ENCODE results near the gene KRTAP3-1.

KRTAP3-1 gene

DNA sequence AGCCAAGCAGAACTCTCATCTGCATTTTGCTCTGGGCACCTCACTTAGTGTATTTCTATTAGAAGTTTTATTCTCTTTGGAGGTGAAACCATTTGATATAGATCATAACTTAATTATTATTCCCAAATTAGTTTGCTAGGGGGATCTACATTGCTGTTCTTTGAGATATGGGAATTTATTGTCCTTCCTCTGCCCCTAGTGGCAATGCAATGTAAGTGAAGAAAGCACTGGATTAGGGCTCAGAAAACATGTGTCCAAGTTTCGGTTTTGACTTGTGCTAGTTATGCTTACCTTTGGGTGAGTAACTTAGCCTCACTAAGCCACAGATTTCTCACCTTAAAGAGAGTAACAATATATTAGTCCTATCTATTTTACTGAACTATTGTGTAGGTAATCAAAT is 45.1 kb downstream of the KRTAP3-1 start:
- no peaks in the 10 kb centered on the region for H3K4me1 ChIP-seq (ENCODE audit: low read depth, poor library complexity, severe bottlenecking)
- H3K79me2 ChIP-seq (ENCODE audit: insufficient read depth, low read depth): no peaks in the 10 kb centered on the region
- TF ChIP-seq, protein P1, sequence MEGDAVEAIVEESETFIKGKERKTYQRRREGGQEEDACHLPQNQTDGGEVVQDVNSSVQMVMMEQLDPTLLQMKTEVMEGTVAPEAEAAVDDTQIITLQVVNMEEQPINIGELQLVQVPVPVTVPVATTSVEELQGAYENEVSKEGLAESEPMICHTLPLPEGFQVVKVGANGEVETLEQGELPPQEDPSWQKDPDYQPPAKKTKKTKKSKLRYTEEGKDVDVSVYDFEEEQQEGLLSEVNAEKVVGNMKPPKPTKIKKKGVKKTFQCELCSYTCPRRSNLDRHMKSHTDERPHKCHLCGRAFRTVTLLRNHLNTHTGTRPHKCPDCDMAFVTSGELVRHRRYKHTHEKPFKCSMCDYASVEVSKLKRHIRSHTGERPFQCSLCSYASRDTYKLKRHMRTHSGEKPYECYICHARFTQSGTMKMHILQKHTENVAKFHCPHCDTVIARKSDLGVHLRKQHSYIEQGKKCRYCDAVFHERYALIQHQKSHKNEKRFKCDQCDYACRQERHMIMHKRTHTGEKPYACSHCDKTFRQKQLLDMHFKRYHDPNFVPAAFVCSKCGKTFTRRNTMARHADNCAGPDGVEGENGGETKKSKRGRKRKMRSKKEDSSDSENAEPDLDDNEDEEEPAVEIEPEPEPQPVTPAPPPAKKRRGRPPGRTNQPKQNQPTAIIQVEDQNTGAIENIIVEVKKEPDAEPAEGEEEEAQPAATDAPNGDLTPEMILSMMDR (conservative IDR thresholded peaks at IDR 0.05; ENCODE audit: low read depth, low read length): peak; percentile 93
- H4K20me1 ChIP-seq (ENCODE audit: insufficient read depth): no peaks in the 10 kb centered on the region
- no peaks in the 10 kb centered on the region for H3K27me3 ChIP-seq (ENCODE audit: insufficient read depth, low read depth)
- peak overlapping the region; percentile 5; the same call in 1 of the 2 replicates for H3K4me2 ChIP-seq
- no peak overlapping the region for H3K27ac ChIP-seq
- no peak overlapping the region for H3K4me3 ChIP-seq (IDR thresholded peaks at IDR 0.05; ENCODE audit: insufficient read depth, low read depth, low read length)
- no peaks in the 10 kb centered on the region for H3K36me3 ChIP-seq (ENCODE audit: insufficient read depth)
- no peak overlapping the region for H2AFZ ChIP-seq (ENCODE audit: low read depth)
- no peak overlapping the region for H3K9ac ChIP-seq

DNA sequence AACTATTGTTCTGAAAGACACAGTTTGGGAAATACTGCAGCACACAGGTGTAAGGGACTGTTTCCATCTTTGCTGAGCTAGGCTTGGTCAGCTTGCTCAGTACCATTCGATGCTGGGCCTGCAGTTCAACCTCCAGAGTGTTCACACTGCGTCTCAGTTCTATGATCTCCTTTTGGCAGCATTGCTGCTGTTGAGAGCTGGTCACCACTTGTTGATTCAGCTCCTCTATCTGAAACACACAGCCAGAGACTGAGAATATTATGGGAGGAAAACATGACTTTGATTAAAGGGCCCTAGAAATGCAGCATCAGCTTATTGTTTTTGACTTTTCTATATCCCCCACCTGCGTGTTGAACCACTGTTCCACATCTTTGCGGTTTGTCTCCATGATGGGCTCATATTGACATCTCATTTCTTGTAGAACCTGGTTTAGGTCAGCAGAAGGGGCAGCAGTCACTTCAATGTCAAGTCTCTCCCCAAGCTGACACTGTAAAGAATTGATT is 46.8 kb downstream of the KRTAP3-1 start:
- H3K79me2 ChIP-seq (ENCODE audit: insufficient read depth, low read depth): no peaks in the 10 kb centered on the region
- no peaks in the 10 kb centered on the region for H4K20me1 ChIP-seq (ENCODE audit: insufficient read depth)
- no peak overlapping the region for H3K9ac ChIP-seq
- H3K27ac ChIP-seq: no peak overlapping the region
- no peaks in the 10 kb centered on the region for H3K36me3 ChIP-seq (ENCODE audit: insufficient read depth)
- TF ChIP-seq, protein P1 (conservative IDR thresholded peaks at IDR 0.05; ENCODE audit: low read depth, low read length): no peak
- H3K27me3 ChIP-seq (ENCODE audit: insufficient read depth, low read depth): no peaks in the 10 kb centered on the region
- no peaks in the 10 kb centered on the region for H3K4me1 ChIP-seq (ENCODE audit: low read depth, poor library complexity, severe bottlenecking)
- no peak overlapping the region for H2AFZ ChIP-seq (ENCODE audit: low read depth)
- H3K4me2 ChIP-seq: no peak overlapping the region
- no peak overlapping the region for H3K4me3 ChIP-seq (IDR thresholded peaks at IDR 0.05; ENCODE audit: insufficient read depth, low read depth, low read length)

DNA sequence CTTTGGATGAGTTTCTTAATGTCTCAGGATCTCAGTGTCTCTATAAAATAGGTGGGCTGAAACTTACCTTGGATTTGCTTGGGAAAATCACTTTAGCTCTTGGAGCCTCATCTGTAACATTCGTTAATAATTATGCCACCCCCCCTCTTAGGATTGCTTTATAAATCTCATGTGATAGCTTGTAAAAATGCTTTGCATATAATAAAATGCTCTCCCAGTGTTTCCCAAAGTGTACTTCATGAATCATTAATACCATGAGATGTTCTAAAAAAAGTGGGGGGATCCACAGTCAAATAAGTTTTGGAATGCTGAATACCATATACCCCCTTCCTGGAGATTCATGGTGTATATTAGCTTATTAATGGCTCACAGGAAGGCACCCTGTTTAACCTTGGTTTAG is 47.3 kb downstream of the KRTAP3-1 start:
- Histone ChIP-seq H3K27me3 (ENCODE audit: insufficient read depth, low read depth) (no peaks in the 10 kb centered on the region), H4K20me1 (ENCODE audit: insufficient read depth) (no peaks in the 10 kb centered on the region), H3K4me2 (no peak overlapping the region), H2AFZ (ENCODE audit: low read depth) (no peak overlapping the region), H3K36me3 (ENCODE audit: insufficient read depth) (no peaks in the 10 kb centered on the region), H3K4me3 (IDR thresholded peaks at IDR 0.05; ENCODE audit: insufficient read depth, low read depth, low read length) (no peak overlapping the region), H3K4me1 (ENCODE audit: low read depth, poor library complexity, severe bottlenecking) (no peaks in the 10 kb centered on the region), H3K79me2 (ENCODE audit: insufficient read depth, low read depth) (no peaks in the 10 kb centered on the region), H3K9ac (no peak overlapping the region), H3K27ac (no peak overlapping the region)
- TF ChIP-seq, protein P1 (conservative IDR thresholded peaks at IDR 0.05; ENCODE audit: low read depth, low read length): no peak

DNA sequence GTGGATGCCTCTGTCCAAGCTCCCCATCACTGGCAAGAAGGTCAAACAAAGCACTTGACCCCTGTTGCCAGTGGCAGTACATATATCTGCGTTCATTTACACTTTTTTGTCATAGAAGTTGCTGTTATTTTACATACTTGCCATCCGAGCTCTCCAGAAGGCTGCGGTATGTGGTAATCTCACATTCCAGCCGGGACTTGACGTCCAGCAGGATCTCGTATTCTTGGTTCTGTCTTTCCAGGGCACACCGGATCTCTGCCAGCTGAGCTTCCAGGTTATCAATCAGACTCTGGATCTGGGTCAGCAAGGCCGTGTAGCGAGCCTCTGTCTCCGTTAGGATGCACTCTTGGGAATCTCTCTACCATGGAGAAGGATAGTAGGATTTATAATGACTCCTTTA is 48.8 kb downstream of the KRTAP3-1 start:
- TF ChIP-seq, protein P1 (conservative IDR thresholded peaks at IDR 0.05; ENCODE audit: low read depth, low read length): no peak
- Histone ChIP-seq H3K4me1 (ENCODE audit: low read depth, poor library complexity, severe bottlenecking) (no peaks in the 10 kb centered on the region), H4K20me1 (ENCODE audit: insufficient read depth) (no peaks in the 10 kb centered on the region), H3K4me2 (no peak overlapping the region), H3K27ac (no peak overlapping the region), H3K79me2 (ENCODE audit: insufficient read depth, low read depth) (no peaks in the 10 kb centered on the region), H3K27me3 (ENCODE audit: insufficient read depth, low read depth) (no peaks in the 10 kb centered on the region), H3K36me3 (ENCODE audit: insufficient read depth) (no peaks in the 10 kb centered on the region), H2AFZ (ENCODE audit: low read depth) (no peak overlapping the region), H3K9ac (no peak overlapping the region), H3K4me3 (IDR thresholded peaks at IDR 0.05; ENCODE audit: insufficient read depth, low read depth, low read length) (no peak overlapping the region)
